MCF 10A (cell line): ENCODE results near the gene STK32B. TPM values are rescaled to one million over a fixed set of nuclear protein-coding genes. Genes with fewer than 3 reads are reported as not detected.

Experiments
- BruUV-seq: library from RNA; stranded (reverse); fragments of 400-500 nt; replicated peaks from 2 replicates; lab custom pipeline; 2021; lab: Mats Ljungman, UMichigan
- CTCF ChIA-PET: fragments of 300-600 bp; sonication (Branson Sonifier 250); formaldehyde crosslinking; extraction: SDS; loops from one replicate; lab custom pipeline; 2021; ENCODE audit warnings: antibody characterized with exemption, inconsistent platforms; lab: Yijun Ruan, JAX
- POLR2A ChIA-PET: fragments of 300-600, 350-650 bp; sonication (Branson Sonifier 250); formaldehyde crosslinking; extraction: SDS; loops from one replicate; lab custom pipeline; 2020; ENCODE audit warnings: antibody characterized with exemption, inconsistent platforms; lab: Yijun Ruan, JAX
- DNase-seq: peaks from one replicate; pipeline ENCODE4 v3.0.0-alpha.2; 2018; ENCODE audit not compliant: unreplicated experiment
- H3K27ac Mint-ChIP-seq: one replicate; pipeline ENCODE4 v1.8.0; 2022; ENCODE audit warnings: mild to moderate bottlenecking, low read depth, mixed read lengths; ENCODE audit not compliant: unreplicated experiment
- H3K27me3 Mint-ChIP-seq: one replicate; pipeline ENCODE4 v1.8.0; 2022; ENCODE audit warnings: mixed read lengths; ENCODE audit not compliant: insufficient read depth, unreplicated experiment
- H3K36me3 Mint-ChIP-seq: one replicate; pipeline ENCODE4 v1.8.0; 2022; ENCODE audit warnings: mild to moderate bottlenecking, moderate library complexity, mixed read lengths; ENCODE audit not compliant: insufficient read depth, unreplicated experiment
- H3K4me1 Mint-ChIP-seq: one replicate; pipeline ENCODE4 v1.8.0; 2022; ENCODE audit warnings: mixed read lengths; ENCODE audit not compliant: insufficient read depth, unreplicated experiment
- H3K4me3 Mint-ChIP-seq: one replicate; pipeline ENCODE4 v1.8.0; 2022; ENCODE audit warnings: mild to moderate bottlenecking, moderate library complexity, mixed read lengths; ENCODE audit not compliant: unreplicated experiment
- H3K9me3 Mint-ChIP-seq: one replicate; pipeline ENCODE4 v1.8.0; 2022; ENCODE audit warnings: mixed read lengths; ENCODE audit not compliant: unreplicated experiment
- CTCF ChIP-seq: fragments of 200-600 bp; IDR thresholded peaks from one replicate; pipeline ENCODE4 v1.8.0; 2022; ENCODE audit warnings: antibody characterized with exemption, mild to moderate bottlenecking; ENCODE audit not compliant: unreplicated experiment
- intact Hi-C: fragments of 100-400 bp; cut with micrococcal nuclease; formaldehyde crosslinking; loops from 2 replicates; pipeline ENCODE4 v1.14.1; 2022
- total RNA-seq: library from RNA; stranded (reverse); gene quantifications from 2 replicates; pipeline ENCODE4 v1.2.3, GENCODE V29; 2022

Gene STK32B
- total RNA-seq, 1 experiment from 2014 or later: not detected

- H3K36me3 Mint-ChIP-seq: no peaks in the 10 kb centered on the region
- DNase-seq: peak; percentile 58
- POLR2A ChIA-PET: no interaction called here
- H3K27ac Mint-ChIP-seq: no peak overlapping the region
- CTCF ChIA-PET: interaction anchor here (1.4 kb wide), 1 partner anchor 30 kb away, joined by 3 read pairs; no protein-coding TSS in a partner anchor
- peaks cover 10% of the 10 kb centered on the region for H3K27me3 Mint-ChIP-seq
- intact Hi-C loops: no loop called here
- no peak overlapping the region for H3K4me3 Mint-ChIP-seq
- BruUV-seq: no TSS peak
- H3K9me3 Mint-ChIP-seq: peaks cover 9% of the 10 kb centered on the region
- no peak for TF ChIP-seq CTCF
- H3K4me1 Mint-ChIP-seq: peaks cover 10% of the 10 kb centered on the region
Observed at GRCh38 chr4:5370286-5370685, 319.0 kb downstream of the STK32B start.

GRCh38 chr4:5371415-5372190 is 320.3 kb downstream of the STK32B start:
- CTCF ChIA-PET: interaction anchor here (0.7 to 1.4 kb wide), 3 partner anchors 28 to 333 kb away, joined by 3 to 4 read pairs (median 3); partner anchors contain the start of gene STK32B
- no peak overlapping the region for H3K4me3 Mint-ChIP-seq
- no peaks in the 10 kb centered on the region for H3K4me1 Mint-ChIP-seq
- H3K27me3 Mint-ChIP-seq: peaks cover 10% of the 10 kb centered on the region
- BruUV-seq: no TSS peak
- intact Hi-C loops: no loop called here
- H3K36me3 Mint-ChIP-seq: no peaks in the 10 kb centered on the region
- peak; percentile 19 for DNase-seq
- POLR2A ChIA-PET: no interaction called here
- no peak for TF ChIP-seq CTCF
- peaks cover 9% of the 10 kb centered on the region for H3K9me3 Mint-ChIP-seq
- no peak overlapping the region for H3K27ac Mint-ChIP-seq

- H3K36me3 Mint-ChIP-seq: no peaks in the 10 kb centered on the region
- no TSS peak for BruUV-seq
- H3K4me1 Mint-ChIP-seq: no peaks in the 10 kb centered on the region
- ChIA-PET CTCF (interaction anchor here (0.7 kb wide), 1 partner anchor 332 kb away, joined by 4 read pairs; no protein-coding TSS in a partner anchor), POLR2A (interaction anchor here (0.6 to 0.7 kb wide), 2 partner anchors 16 to 107 kb away, joined by 3 read pairs; no protein-coding TSS in a partner anchor)
- H3K4me3 Mint-ChIP-seq: no peak overlapping the region
- no peak for TF ChIP-seq CTCF
- H3K27me3 Mint-ChIP-seq: peaks cover 15% of the 10 kb centered on the region
- H3K9me3 Mint-ChIP-seq: peaks cover 9% of the 10 kb centered on the region
- H3K27ac Mint-ChIP-seq: no peak overlapping the region
- intact Hi-C loops: no loop called here
- no peak for DNase-seq
Observed at GRCh38 chr4:5372198-5372597, 320.9 kb downstream of the STK32B start.

GRCh38 chr4:5373327-5373726 is 322.0 kb downstream of the STK32B start:
- peaks cover 4% of the 10 kb centered on the region for H3K36me3 Mint-ChIP-seq
- intact Hi-C loops: no loop called here
- H3K4me3 Mint-ChIP-seq: no peak overlapping the region
- ChIA-PET CTCF (interaction anchor here (0.6 kb wide), 1 partner anchor 550 kb away, joined by 3 read pairs; no protein-coding TSS in a partner anchor), POLR2A (no interaction called here)
- no peak for TF ChIP-seq CTCF
- DNase-seq: no peak
- H3K27ac Mint-ChIP-seq: no peak overlapping the region
- H3K27me3 Mint-ChIP-seq: peaks cover 20% of the 10 kb centered on the region
- H3K9me3 Mint-ChIP-seq: peaks cover 16% of the 10 kb centered on the region
- no peaks in the 10 kb centered on the region for H3K4me1 Mint-ChIP-seq
- BruUV-seq: no TSS peak
